Muscle layer of colon (tissue), 2 donors: ENCODE data around the gene CARS1.

Source experiments
- H3K27ac ChIP-seq: one replicate; pipeline ENCODE4 v1.7.0; 2013; ENCODE audit warnings: low read depth, mild to moderate bottlenecking, low read length, moderate library complexity
- H3K27me3 ChIP-seq, 2 donors: one replicate each; pipeline ENCODE4 v1.7.0; 2013; ENCODE audit warnings: low read length in 2 of 2, mild to moderate bottlenecking in 2 of 2; ENCODE audit not compliant: insufficient read depth in 2 of 2, control insufficient read depth in 1 of 2
- H3K36me3 ChIP-seq: one replicate; pipeline ENCODE4 v1.7.0; 2013; ENCODE audit warnings: mild to moderate bottlenecking, low read length; ENCODE audit not compliant: insufficient read depth
- H3K4me1 ChIP-seq: one replicate; pipeline ENCODE4 v1.7.0; 2013; ENCODE audit warnings: mild to moderate bottlenecking, low read length; ENCODE audit not compliant: insufficient read depth
- H3K4me3 ChIP-seq, 2 donors: one replicate each; pipeline ENCODE4 v1.7.0; 2013; ENCODE audit warnings: low read length in 2 of 2, low read depth in 1 of 2, mild to moderate bottlenecking in 1 of 2, moderate library complexity in 1 of 2
- H3K9ac ChIP-seq: one replicate; pipeline ENCODE4 v1.7.0; 2013; ENCODE audit warnings: low read length
- H3K9me3 ChIP-seq: one replicate; pipeline ENCODE4 v1.7.0; 2013; ENCODE audit warnings: mild to moderate bottlenecking, low read length
- donor health status: abdominal sarcoma.
- donor health status: Adenocarcinoma of cecum.

CARS1 gene

GRCh38 chr11:3010004-3010403, 47.2 kb downstream of the CARS1 start:
- no peak overlapping the region for H3K9ac ChIP-seq
- H3K9me3 ChIP-seq = no peaks in the 10 kb centered on the region
- H3K27me3 ChIP-seq = no peaks in the 10 kb centered on the region
- H3K27ac ChIP-seq = no peak overlapping the region
- peaks cover 69% of the 10 kb centered on the region for H3K36me3 ChIP-seq
- no peak overlapping the region for H3K4me3 ChIP-seq
- H3K4me1 ChIP-seq = no peaks in the 10 kb centered on the region

GRCh38 chr11:3009481-3009880, 47.7 kb downstream of the CARS1 start:
- Histone ChIP-seq H3K36me3 (peaks cover 65% of the 10 kb centered on the region), H3K9ac (no peak overlapping the region), H3K27ac (no peak overlapping the region), H3K4me3 (no peak overlapping the region), H3K4me1 (no peaks in the 10 kb centered on the region), H3K9me3 (no peaks in the 10 kb centered on the region), H3K27me3 (no peaks in the 10 kb centered on the region)

- H3K36me3 ChIP-seq = peaks cover 65% of the 10 kb centered on the region
- no peaks in the 10 kb centered on the region for H3K9me3 ChIP-seq
- H3K27me3 ChIP-seq = no peaks in the 10 kb centered on the region
- no peak overlapping the region for H3K4me3 ChIP-seq
- no peak overlapping the region for H3K9ac ChIP-seq
- H3K4me1 ChIP-seq = no peaks in the 10 kb centered on the region
- H3K27ac ChIP-seq = no peak overlapping the region
Measured at GRCh38 chr11:3008746-3009336, 48.4 kb downstream of the CARS1 start.

GRCh38 chr11:3007404-3008010, 49.7 kb downstream of the CARS1 start:
- H3K27ac ChIP-seq = no peak overlapping the region
- H3K9me3 ChIP-seq = no peaks in the 10 kb centered on the region
- H3K27me3 ChIP-seq = no peaks in the 10 kb centered on the region
- no peak overlapping the region for H3K4me3 ChIP-seq
- H3K36me3 ChIP-seq = peaks cover 74% of the 10 kb centered on the region
- no peak overlapping the region for H3K9ac ChIP-seq
- no peaks in the 10 kb centered on the region for H3K4me1 ChIP-seq

GRCh38 chr11:3006505-3007260, 50.5 kb downstream of the CARS1 start:
- Histone ChIP-seq H3K27ac (no peak overlapping the region), H3K4me3 (no peak overlapping the region), H3K9me3 (no peaks in the 10 kb centered on the region), H3K36me3 (peaks cover 73% of the 10 kb centered on the region), H3K9ac (no peak overlapping the region), H3K4me1 (peaks cover 4% of the 10 kb centered on the region), H3K27me3 (no peaks in the 10 kb centered on the region)

GRCh38 chr11:3004481-3004880, 52.7 kb downstream of the CARS1 start:
- no peak overlapping the region for H3K27ac ChIP-seq
- H3K9me3 ChIP-seq = no peaks in the 10 kb centered on the region
- no peak overlapping the region for H3K9ac ChIP-seq
- no peaks in the 10 kb centered on the region for H3K27me3 ChIP-seq
- no peak overlapping the region for H3K4me3 ChIP-seq
- peaks cover 64% of the 10 kb centered on the region for H3K36me3 ChIP-seq
- H3K4me1 ChIP-seq = peaks cover 22% of the 10 kb centered on the region

- H3K36me3 ChIP-seq = peaks cover 56% of the 10 kb centered on the region
- peaks cover 22% of the 10 kb centered on the region for H3K4me1 ChIP-seq
- no peaks in the 10 kb centered on the region for H3K27me3 ChIP-seq
- H3K9me3 ChIP-seq = no peaks in the 10 kb centered on the region
- H3K9ac ChIP-seq = no peak overlapping the region
- no peak overlapping the region for H3K27ac ChIP-seq
- no peak overlapping the region for H3K4me3 ChIP-seq
Measured at GRCh38 chr11:3003396-3004231, 53.6 kb downstream of the CARS1 start.

- peaks cover 22% of the 10 kb centered on the region for H3K4me1 ChIP-seq
- no peaks in the 10 kb centered on the region for H3K27me3 ChIP-seq
- H3K27ac ChIP-seq = no peak overlapping the region
- H3K36me3 ChIP-seq = peaks cover 52% of the 10 kb centered on the region
- H3K9me3 ChIP-seq = no peaks in the 10 kb centered on the region
- H3K9ac ChIP-seq = no peak overlapping the region
- H3K4me3 ChIP-seq = no peak overlapping the region
Measured at GRCh38 chr11:3002871-3003270, 54.4 kb downstream of the CARS1 start.

- Histone ChIP-seq H3K9ac (no peak overlapping the region), H3K4me3 (no peak overlapping the region)
Measured at GRCh38 chr11:3002351-3002861, 54.8 kb downstream of the CARS1 start.

GRCh38 chr11:3001496-3001895, 55.7 kb downstream of the CARS1 start:
- peaks cover 44% of the 10 kb centered on the region for H3K36me3 ChIP-seq
- no peak overlapping the region for H3K9ac ChIP-seq
- H3K27ac ChIP-seq = peak overlapping the region; percentile 61
- no peaks in the 10 kb centered on the region for H3K9me3 ChIP-seq
- H3K4me1 ChIP-seq = peaks cover 22% of the 10 kb centered on the region
- H3K27me3 ChIP-seq = no peaks in the 10 kb centered on the region
- no peak overlapping the region for H3K4me3 ChIP-seq

More at GRCh38 chr11:3002351-3002861, 54.8 kb downstream of the CARS1 start:
- Histone ChIP-seq H3K9me3 (no peaks in the 10 kb centered on the region), H3K27ac (no peak overlapping the region), H3K4me1 (peaks cover 22% of the 10 kb centered on the region), H3K27me3 (no peaks in the 10 kb centered on the region), H3K36me3 (peaks cover 49% of the 10 kb centered on the region)
